RWPE2 (cell line): ENCODE results near the gene STAP2.
"Not testable (repeated sequence)": the region's sequence is repeated elsewhere in the genome, so short reads cannot be mapped to it uniquely, and the experiment has no call there.

Source experiments
- ATAC-seq: fragments of 200-7000 bp; cut with Tn5 transposase; 3 replicates; pipeline ENCODE4 v1.9.1; 2021; ENCODE audit warnings: low read depth
- DNase-seq: peaks from one replicate; pipeline ENCODE4 v3.0.0-alpha.2; 2020; ENCODE audit warnings: low spot score
- H3K27ac ChIP-seq: fragments of 450-650 bp; 2 replicates; pipeline ENCODE4 v1.5.1; 2017; ENCODE audit warnings: mild to moderate bottlenecking; ENCODE audit not compliant: poor library complexity, severe bottlenecking
- H3K27me3 ChIP-seq: fragments of 250-450 bp; sonication (Bioruptor Pico); 2 replicates; pipeline ENCODE4 v1.5.1; 2021; ENCODE audit warnings: mild to moderate bottlenecking, moderate library complexity; ENCODE audit not compliant: insufficient read depth, poor library complexity, severe bottlenecking
- H3K36me3 ChIP-seq: fragments of 250-450 bp; sonication (Bioruptor Pico); 2 replicates; pipeline ENCODE4 v1.5.1; 2020; ENCODE audit warnings: low read depth, mild to moderate bottlenecking, moderate library complexity
- H3K4me1 ChIP-seq: fragments of 250-450 bp; sonication (Bioruptor Pico); 2 replicates; pipeline ENCODE4 v1.5.1; 2021; ENCODE audit warnings: mild to moderate bottlenecking, moderate library complexity; ENCODE audit not compliant: insufficient read depth, poor library complexity, severe bottlenecking
- H3K4me3 ChIP-seq: fragments of 250-450 bp; sonication (Bioruptor Pico); 2 replicates; pipeline ENCODE4 v1.5.1; 2021; ENCODE audit warnings: mild to moderate bottlenecking, moderate library complexity; ENCODE audit not compliant: severe bottlenecking
- H3K9me3 ChIP-seq: fragments of 250-450 bp; sonication (Bioruptor Pico); 2 replicates; pipeline ENCODE4 v1.5.1; 2021; ENCODE audit warnings: mild to moderate bottlenecking, moderate library complexity; ENCODE audit not compliant: severe bottlenecking
- CTCF ChIP-seq: fragments of 450-650 bp; IDR thresholded peaks from one replicate; pipeline ENCODE4 v1.5.1; 2017; ENCODE audit warnings: mild to moderate bottlenecking, moderate library complexity; ENCODE audit not compliant: poor library complexity, severe bottlenecking

The STAP2 gene

DNA sequence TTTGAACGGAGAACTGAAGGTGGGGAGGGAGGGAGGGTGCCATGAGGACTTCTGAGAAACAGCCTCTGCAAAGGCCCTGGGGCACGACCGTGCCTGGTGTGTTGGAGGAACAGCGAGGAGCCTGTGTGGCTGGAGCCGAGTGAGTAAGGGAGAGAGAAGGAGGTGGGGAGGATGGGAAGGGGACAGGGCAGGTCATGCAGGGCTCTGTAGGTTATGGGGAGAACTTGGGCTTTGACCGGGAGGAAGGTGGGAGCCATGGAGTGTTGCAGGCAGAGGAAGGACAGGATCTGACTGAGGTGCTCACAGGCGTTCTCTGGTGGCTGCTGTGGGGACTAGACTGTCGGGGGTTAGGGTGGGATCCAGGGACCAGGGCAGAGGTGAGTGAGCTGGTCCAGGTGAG, 11.5 kb upstream of the STAP2 start:
- H3K27ac ChIP-seq: no peak overlapping the region
- H3K4me1 ChIP-seq: no peaks in the 10 kb centered on the region
- DNase-seq: no peak
- H3K27me3 ChIP-seq: no peaks in the 10 kb centered on the region
- no peak for TF ChIP-seq CTCF
- no peaks in the 10 kb centered on the region; the same call in 1 of the 2 replicates for H3K36me3 ChIP-seq
- no peak for ATAC-seq
- no peaks in the 10 kb centered on the region for H3K9me3 ChIP-seq
- H3K4me3 ChIP-seq: no peak overlapping the region

DNA sequence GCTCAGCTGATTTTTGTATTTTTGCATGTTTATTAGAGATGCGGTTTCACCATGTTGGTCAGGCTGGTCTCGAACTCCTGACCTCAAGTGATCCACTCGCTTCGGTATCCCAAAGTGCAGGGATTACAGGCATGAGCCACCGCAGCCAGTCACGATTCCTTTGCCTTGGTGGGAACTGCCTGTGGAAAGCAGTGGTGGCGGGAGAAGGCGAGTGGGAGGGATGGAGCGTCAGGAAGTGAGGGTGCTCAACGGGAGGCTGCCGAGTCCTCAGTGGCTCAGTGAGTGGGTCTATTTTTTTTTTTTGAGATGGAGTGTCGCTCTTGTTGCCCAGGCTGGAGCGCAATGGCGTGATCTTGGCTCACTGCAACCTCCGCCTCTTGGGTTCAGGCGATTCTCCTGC, 10.6 kb upstream of the STAP2 start:
- H3K27me3 ChIP-seq, H3K4me3 ChIP-seq, H3K4me1 ChIP-seq, DNase-seq, H3K36me3 ChIP-seq, ATAC-seq, H3K9me3 ChIP-seq, H3K27ac ChIP-seq: not testable (repeated sequence)

DNA sequence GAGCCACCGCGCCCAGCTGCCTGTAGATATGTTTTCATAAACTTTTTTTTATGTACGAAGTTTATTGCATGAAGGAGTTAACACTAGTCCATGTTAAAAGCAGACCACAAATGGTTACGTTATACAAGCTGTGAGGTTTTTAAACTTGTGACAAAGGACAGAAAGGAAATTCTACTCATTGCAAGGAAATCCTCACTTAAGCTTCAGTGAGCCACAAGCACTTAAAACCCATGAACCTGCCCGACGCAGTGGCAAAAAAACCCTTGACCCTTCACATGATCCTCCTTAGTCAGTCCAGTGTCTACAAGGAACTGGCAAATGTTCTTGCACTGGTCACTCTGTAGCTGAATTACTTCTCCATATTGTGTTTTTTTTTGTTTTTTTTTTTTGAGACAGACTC, 8.9 kb upstream of the STAP2 start:
- H3K4me1 ChIP-seq: no peaks in the 10 kb centered on the region
- ATAC-seq (no peak), DNase-seq (no peak)
- no peaks in the 10 kb centered on the region for H3K36me3 ChIP-seq
- H3K27me3 ChIP-seq: no peaks in the 10 kb centered on the region
- TF ChIP-seq CTCF: no peak
- H3K9me3 ChIP-seq: no peaks in the 10 kb centered on the region
- no peak overlapping the region for H3K4me3 ChIP-seq
- no peak overlapping the region for H3K27ac ChIP-seq

DNA sequence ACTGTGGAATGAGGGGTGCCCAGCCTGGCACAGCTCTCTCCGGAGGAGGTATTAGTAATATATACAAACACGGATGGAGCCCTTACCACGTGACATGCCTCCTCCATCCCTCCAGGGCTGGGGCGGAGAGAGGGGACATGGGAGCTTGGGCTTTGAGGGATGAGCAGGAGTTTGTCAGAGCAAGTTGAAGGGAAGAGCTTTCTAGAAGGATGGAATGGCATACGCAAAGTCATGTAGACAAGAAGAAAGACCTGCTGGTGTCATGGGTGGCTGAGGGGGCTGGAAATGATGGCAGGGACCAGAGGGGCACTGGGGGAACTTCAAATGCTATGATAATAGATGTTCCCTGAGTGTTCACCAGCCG, 7.4 kb upstream of the STAP2 start:
- TF ChIP-seq CTCF: no peak
- Histone ChIP-seq H3K27ac (no peak overlapping the region), H3K4me1 (no peaks in the 10 kb centered on the region), H3K4me3 (no peak overlapping the region), H3K27me3 (no peaks in the 10 kb centered on the region), H3K9me3 (no peaks in the 10 kb centered on the region), H3K36me3 (no peaks in the 10 kb centered on the region)
- no peak for DNase-seq
- ATAC-seq: no peak

- no peaks in the 10 kb centered on the region for H3K36me3 ChIP-seq
- no peak overlapping the region for H3K4me3 ChIP-seq
- TF ChIP-seq CTCF: no peak
- DNase-seq: no peak
- no peak overlapping the region for H3K27ac ChIP-seq
- ATAC-seq: no peak
- H3K4me1 ChIP-seq: no peaks in the 10 kb centered on the region
- no peaks in the 10 kb centered on the region for H3K9me3 ChIP-seq
- no peaks in the 10 kb centered on the region for H3K27me3 ChIP-seq
These were observed 6.9 kb upstream of the STAP2 start for GRCh38 chr19:4345342-4346019.
